Prostate gland (tissue), 2 donors: ENCODE data around the gene DCTD. TPM values are rescaled to one million over a fixed set of nuclear protein-coding genes. Genes with fewer than 3 reads are reported as not detected.

Source experiments
- DNase-seq: peaks from one replicate; pipeline ENCODE4 v3.0.0-alpha.2; 2019; ENCODE audit warnings: low spot score
- H3K27ac ChIP-seq, 2 donors: fragments of 200-600 bp; sonication (generic); 2 replicates each; pipeline ENCODE4 v1.5.1; 2017 to 2019
- H3K27me3 ChIP-seq: fragments of 200-600 bp; sonication (generic); replicated peaks from 2 replicates; pipeline ENCODE4 v1.5.1; 2019; ENCODE audit not compliant: insufficient read depth
- H3K36me3 ChIP-seq, 2 donors: fragments of 200-600 bp; sonication (generic); 1 replicate in 1 of 2; 2 replicates in 1 of 2; pipeline versions ENCODE4 v1.5.1 to v1.8.1; 2017 to 2019
- H3K4me1 ChIP-seq: fragments of 200-600 bp; sonication (generic); replicated peaks from 2 replicates; pipeline ENCODE4 v1.5.1; 2019
- H3K4me3 ChIP-seq, 2 donors: fragments of 200-600 bp; sonication (generic); 2 replicates each; pipeline ENCODE4 v1.5.1; 2017 to 2019
- H3K9me3 ChIP-seq: fragments of 200-600 bp; sonication (generic); 2 replicates; pipeline ENCODE4 v1.5.1; 2017
- POLR2A ChIP-seq: fragments of 450-650 bp; IDR thresholded peaks from one replicate; pipeline ENCODE4 v1.6.1; 2016; ENCODE audit warnings: antibody characterized with exemption, mild to moderate bottlenecking
- POLR2AphosphoS5 ChIP-seq: sonication (generic); formaldehyde crosslinking; IDR thresholded peaks from one replicate; pipeline ENCODE4 v1.6.1; 2017; ENCODE audit warnings: antibody characterized with exemption
- WGBS: methylation state at CpG from one replicate; pipeline ENCODE4 v1.1.5; 2018; 5-methylcytosine and 5-hydroxymethylcytosine counted together
- intact Hi-C: fragments of 100-400 bp; cut with DNase I; formaldehyde crosslinking; loops from one replicate; pipeline ENCODE4 v1.14.2; 2022
- total RNA-seq, 2 donors: library from RNA; depleted of rRNA; stranded (reverse); fragments of >200 nt; gene quantifications; one replicate each; pipeline ENCODE4 v1.1.0, GENCODE V29; 2016
- TF ChIP-seq, protein P1 (sequence below), 4 experiments: fragments of 200-600 bp in 2 of 4; fragments of 450-650 bp in 2 of 4; sonication (generic) in 2 of 4; IDR thresholded peaks; 1 replicate in 3 of 4; 2 replicates in 1 of 4; pipeline ENCODE4 v1.5.1; 2016 to 2019; ENCODE audit warnings: antibody characterized with exemption in 4 of 4, mild to moderate bottlenecking in 2 of 4, moderate library complexity in 2 of 4

DCTD gene
- total RNA-seq, 2 donors from 2014 or later, result 62.3 to 69.5 TPM

DNA sequence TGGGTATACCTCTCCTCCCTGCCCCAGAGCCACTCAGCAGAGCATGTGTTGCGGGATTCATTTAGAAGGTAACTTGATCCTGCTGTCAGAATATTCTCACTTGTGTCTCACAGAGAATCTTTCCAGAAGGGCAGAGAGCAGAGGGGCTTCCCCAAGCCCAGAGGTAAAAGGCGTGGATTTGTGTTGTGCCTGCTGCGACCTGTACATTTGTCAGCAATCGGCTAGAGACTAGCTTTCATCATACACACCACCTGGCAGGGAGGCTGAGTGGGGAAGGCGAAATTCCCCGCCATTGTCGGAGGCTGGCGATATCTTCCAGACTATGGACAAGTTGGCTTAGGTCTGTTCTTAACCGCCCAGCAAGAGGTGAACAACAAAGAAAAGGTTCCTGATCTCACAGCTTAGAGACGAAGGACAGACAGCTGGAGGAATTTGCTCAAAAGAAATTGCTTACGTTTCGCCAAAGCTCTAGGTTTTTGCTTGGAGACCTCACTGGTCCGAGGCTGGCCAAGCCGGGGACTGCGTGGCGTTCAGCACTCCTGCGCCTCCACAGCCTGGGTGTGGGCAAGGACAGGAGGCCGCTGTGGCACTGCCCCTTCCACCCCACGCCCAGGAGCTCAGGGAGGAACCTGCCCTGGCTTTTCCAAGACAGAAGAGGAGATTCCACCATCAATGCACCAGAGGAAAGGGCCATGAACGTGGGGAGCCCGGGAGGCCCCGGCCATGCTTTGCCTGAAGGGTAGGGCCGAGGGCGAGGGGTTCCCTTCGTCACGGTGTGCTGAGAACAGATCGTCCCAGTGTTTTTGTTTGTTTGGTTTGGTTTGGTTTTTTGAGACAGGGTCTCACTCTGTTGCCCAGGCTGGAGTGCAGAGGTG lies 69.4 kb downstream of the DCTD start:
- TF ChIP-seq, protein P1, sequence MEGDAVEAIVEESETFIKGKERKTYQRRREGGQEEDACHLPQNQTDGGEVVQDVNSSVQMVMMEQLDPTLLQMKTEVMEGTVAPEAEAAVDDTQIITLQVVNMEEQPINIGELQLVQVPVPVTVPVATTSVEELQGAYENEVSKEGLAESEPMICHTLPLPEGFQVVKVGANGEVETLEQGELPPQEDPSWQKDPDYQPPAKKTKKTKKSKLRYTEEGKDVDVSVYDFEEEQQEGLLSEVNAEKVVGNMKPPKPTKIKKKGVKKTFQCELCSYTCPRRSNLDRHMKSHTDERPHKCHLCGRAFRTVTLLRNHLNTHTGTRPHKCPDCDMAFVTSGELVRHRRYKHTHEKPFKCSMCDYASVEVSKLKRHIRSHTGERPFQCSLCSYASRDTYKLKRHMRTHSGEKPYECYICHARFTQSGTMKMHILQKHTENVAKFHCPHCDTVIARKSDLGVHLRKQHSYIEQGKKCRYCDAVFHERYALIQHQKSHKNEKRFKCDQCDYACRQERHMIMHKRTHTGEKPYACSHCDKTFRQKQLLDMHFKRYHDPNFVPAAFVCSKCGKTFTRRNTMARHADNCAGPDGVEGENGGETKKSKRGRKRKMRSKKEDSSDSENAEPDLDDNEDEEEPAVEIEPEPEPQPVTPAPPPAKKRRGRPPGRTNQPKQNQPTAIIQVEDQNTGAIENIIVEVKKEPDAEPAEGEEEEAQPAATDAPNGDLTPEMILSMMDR (IDR thresholded peaks at IDR 0.05), result no peak
- no peak for TF ChIP-seq POLR2A
- TF ChIP-seq POLR2AphosphoS5, result no peak
- no peak for DNase-seq
- no peaks in the 10 kb centered on the region for H3K4me1 ChIP-seq

DNA sequence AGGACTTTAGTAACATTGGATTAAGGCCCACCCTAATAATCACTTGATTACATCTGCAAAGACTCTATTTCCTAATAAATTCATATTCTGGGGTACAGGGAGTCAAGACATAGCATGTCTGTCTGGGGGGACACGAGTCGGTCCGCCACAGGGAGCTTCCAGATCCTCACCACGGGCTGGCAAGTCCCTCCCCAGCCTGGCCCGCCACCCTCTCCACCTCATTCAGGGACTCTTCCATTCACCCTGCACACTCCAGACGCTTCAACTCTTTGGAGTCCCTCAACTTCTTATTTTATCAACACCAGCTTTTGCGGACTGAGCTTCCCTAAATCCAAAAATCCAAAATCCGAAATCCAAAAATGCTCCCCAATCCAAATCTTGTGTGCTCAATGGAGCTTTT lies 71.2 kb downstream of the DCTD start:
- no peaks in the 10 kb centered on the region for H3K36me3 ChIP-seq
- WGBS, result 96% methylated on average over 8 of the region's 8 CpGs
- intact Hi-C loops, result no loop called here

More for the DNA sequence above, 69.4 kb downstream of the DCTD start:
- 81% methylated on average over 27 of the region's 27 CpGs for WGBS
- intact Hi-C loops, result no loop called here
- H3K27ac ChIP-seq, result no peak overlapping the region
- H3K36me3 ChIP-seq, result no peaks in the 10 kb centered on the region
- H3K4me3 ChIP-seq, result no peak overlapping the region
- H3K9me3 ChIP-seq, result no peaks in the 10 kb centered on the region
- H3K27me3 ChIP-seq, result no peaks in the 10 kb centered on the region

GRCh38 chr4:182845618-182846017 lies 71.6 kb downstream of the DCTD start:
- DNase-seq, result no peak
- Histone ChIP-seq H3K27ac (no peak overlapping the region), H3K9me3 (no peaks in the 10 kb centered on the region), H3K36me3 (no peaks in the 10 kb centered on the region), H3K4me3 (no peak overlapping the region), H3K27me3 (no peaks in the 10 kb centered on the region), H3K4me1 (no peaks in the 10 kb centered on the region)
- intact Hi-C loops, result no loop called here
- no peak for TF ChIP-seq POLR2A
- TF ChIP-seq, protein P1 (IDR thresholded peaks at IDR 0.05), result no peak
- no peak for TF ChIP-seq POLR2AphosphoS5
- WGBS, result 93% methylated on average over 6 of the region's 6 CpGs

More for the DNA sequence above, 71.2 kb downstream of the DCTD start:
- no peaks in the 10 kb centered on the region for H3K9me3 ChIP-seq
- H3K4me1 ChIP-seq, result no peaks in the 10 kb centered on the region
- no peak overlapping the region for H3K27ac ChIP-seq
- TF ChIP-seq, protein P1 (IDR thresholded peaks at IDR 0.05), result no peak
- TF ChIP-seq POLR2A (no peak), POLR2AphosphoS5 (no peak)
- no peak overlapping the region for H3K4me3 ChIP-seq
- no peak for DNase-seq
- H3K27me3 ChIP-seq, result no peaks in the 10 kb centered on the region

DNA sequence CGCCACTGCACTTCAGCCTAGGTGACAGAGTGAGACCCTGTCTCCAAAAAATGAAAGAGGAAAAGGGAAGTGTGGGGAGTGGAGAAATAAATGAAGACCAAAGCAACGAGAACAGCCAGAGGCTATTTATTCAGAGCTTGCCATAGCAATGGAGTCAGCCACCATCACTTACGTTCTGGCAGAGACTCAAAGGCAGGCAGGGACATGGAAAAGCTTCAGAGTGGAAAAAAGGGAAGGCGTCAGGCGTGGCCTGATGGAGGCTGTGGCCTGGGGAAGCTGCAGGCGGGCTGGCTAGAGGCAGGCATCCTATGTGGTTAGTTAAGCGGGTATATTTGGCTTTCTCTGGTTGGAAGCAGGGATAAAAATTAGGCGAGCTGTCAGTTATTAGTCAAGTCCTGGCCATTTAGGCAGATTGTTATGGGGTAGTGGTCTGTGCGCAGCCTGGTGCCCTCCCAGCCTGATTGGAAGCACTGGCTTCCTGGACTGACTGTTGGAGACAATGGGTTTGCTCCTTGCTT lies 73.3 kb downstream of the DCTD start:
- H3K36me3 ChIP-seq, result no peaks in the 10 kb centered on the region
- no peak overlapping the region for H3K4me3 ChIP-seq
- no peak overlapping the region for H3K27ac ChIP-seq
- no peaks in the 10 kb centered on the region for H3K27me3 ChIP-seq
- TF ChIP-seq POLR2A (no peak), POLR2AphosphoS5 (no peak)
- TF ChIP-seq, protein P1 (IDR thresholded peaks at IDR 0.05), result no peak
- no peaks in the 10 kb centered on the region for H3K9me3 ChIP-seq
- no peak for DNase-seq
- intact Hi-C loops, result no loop called here
- H3K4me1 ChIP-seq, result no peaks in the 10 kb centered on the region
- 68% methylated on average over 9 of the region's 9 CpGs for WGBS
